NCI-H2196 (cell line): ENCODE results near the gene IKZF2.
"Not testable (repeated sequence)": the region's sequence is repeated elsewhere in the genome, so short reads cannot be mapped to it uniquely, and the experiment has no call there.

Experiments used
- DNase-seq: peaks from one replicate; lab custom pipeline; 2025; ENCODE audit not compliant: unreplicated experiment; lab: John Stamatoyannopoulos, UW

Gene IKZF2

DNA sequence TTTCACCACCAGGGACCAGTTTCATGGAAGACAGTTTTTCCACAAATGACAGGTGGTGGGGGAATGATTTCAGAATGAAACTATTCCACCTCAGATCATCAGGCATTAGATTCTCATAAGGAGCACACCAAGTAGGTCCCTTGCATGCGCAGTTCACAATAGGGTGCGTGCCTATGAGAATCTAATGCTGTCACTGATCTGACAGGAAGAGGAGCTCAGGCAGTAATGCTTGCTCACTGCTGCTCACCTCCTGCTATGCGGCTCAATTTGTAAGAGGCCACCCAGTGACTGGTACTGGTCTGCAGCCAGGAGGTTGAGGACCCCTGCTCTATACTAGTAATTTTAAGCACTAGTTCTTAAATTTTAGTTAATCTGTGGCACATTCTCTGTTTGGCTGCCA lies 107.8 kb downstream of the IKZF2 start:
- DNase-seq: no peak

DNA sequence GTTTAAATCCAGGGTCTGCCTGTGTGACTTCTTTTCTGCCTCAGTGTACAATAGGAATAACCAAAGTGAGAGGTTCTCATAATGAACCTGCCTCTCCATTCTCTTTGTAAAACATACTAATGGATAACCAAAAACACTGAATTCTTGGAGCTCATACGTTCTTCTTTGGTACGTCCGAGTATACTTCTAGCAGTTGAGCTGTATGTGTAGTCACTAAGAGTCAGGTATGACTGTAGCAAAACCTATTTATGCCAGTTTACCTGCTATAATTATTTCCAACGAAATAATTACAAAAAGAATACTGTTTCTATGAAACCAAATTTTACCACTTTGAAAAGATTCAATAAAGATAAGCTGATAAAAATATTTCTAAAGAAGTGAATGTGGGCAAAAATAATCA lies 109.2 kb downstream of the IKZF2 start:
- DNase-seq: no peak

DNA sequence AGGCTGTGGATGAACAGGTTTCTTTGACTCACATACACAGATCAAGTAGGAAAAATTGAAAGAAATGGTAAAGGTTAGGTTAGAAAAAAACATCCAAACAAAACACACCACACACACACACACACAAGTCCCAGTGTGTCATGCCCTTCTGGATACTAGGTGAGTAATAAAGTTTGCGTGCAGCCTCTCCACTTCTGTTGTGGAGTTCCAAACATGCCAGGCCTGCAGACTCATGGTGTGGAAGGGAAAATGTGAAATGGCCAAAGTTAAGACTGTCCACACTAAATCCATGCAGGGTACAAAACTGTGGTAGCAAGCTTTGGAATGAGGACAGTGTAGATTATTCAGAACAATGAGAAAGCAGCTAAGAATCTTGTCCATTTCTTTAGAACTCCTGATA lies 114.6 kb downstream of the IKZF2 start:
- DNase-seq: no peak

DNA sequence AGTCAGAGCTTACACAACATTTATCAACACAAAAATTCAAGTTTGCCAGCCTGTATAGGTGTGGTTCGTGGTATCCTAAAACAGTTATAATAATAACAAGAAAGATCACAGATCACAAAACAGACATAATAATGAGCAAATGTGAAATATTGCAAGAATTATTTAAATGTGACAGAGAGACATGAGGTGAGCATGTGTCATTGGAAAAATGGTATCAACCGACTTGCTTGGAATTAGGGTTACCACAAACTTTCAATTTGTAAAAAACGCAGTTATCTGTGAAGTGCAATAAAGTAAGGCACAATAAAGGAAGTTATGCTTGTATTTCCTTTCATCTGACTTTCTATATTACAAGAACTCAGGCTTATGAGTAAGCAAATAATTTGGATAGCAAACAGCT lies 116.8 kb downstream of the IKZF2 start:
- DNase-seq: no peak

DNA sequence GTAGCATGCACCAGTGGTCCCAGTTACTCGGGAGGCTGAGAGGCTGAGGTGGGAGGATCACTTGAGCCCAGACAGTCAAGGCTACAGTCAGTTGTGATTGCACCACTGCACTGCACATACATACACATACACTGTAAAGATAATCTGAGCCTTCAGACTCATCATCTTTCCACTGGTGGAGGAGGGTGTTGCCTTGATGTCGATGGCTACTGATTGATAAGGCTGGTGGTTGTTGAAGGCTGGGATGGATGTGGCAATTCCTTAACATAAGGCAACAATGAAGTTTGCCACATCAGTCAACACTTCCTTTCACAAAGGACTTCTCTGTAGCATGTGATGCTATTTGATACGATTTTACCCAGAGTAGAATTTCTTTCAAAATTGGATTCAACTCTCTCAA lies 118.8 kb downstream of the IKZF2 start:
- no peak for DNase-seq

DNA sequence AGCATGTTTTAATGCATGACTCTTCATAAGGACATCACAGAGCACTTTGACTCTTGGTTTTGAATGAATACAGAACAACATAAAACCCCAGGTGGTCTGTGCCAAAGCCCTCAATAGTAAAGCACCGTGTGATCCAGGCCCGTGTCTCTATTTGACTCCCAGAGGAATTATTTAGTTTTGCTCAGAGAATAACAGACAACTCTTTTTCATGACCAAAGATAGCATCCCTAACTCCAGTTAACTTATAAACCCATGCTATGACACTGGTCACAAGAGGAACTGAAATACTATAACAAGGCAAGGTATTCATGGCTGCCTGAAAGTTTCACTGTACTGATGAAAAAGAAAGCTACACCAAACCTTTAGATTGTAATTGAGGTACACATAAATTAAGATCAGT lies 128.4 kb downstream of the IKZF2 start:
- DNase-seq: no peak

DNA sequence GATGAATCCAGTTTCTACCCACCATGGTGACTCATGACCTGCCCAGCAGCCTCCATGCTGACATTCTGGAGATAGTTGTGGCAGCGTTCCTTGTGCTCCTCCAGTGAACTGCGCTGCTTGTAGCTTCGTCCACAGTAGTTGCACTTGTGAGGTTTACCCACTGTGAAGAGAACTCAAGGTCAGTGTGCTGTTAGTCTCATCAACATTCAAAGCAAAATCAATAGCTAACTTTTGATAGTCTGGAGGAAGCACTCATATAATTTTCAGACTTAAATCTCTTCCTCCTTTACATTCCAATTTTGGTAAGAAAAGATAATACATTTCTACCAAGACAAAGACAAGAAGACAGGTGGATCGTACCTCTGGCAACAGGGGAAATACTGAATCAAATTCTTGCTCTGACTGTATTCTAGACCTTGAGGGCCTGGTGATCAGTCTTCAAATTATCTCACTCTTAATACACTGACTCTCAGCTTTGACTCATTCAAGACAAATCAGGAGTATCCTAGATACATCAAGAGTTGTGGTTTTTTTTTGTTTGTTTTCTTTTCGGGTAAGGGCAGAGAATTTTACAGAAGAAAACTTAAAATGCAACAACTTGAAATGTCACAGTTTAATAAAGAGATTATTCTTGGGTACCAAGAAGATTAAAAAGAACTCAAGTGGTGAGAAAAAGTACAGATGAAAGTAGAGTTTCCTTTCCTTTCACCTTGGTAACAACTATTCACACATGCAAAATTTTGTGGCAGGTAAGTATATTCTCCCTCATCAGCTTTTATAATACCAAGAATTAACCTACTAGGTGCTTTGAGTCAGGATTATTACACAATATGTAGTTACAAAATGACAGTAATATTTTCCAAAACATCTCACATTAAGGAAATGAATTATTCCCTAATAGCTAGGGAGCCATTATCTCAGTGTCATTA lies 129.2 kb downstream of the IKZF2 start:
- no peak for DNase-seq

DNA sequence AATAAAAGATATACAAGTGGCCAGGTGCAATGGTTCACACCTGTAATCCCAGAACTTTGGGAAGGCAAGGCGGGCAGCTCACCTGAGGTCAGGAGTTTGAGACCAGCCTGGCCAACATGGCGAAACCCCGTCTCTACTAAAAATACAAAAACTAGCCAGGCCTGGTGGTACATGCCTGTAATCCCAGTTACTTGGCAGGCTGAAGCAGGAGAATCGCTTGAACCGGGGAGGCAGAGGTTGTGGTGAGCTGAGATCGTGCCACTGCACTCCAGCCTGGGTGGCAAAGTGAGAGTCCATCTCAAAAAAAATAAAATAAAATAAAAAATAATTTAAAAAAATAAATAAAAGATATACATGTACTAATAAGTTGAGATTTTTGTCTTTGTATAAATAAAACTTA lies 130.5 kb downstream of the IKZF2 start:
- DNase-seq: not testable (repeated sequence)

DNA sequence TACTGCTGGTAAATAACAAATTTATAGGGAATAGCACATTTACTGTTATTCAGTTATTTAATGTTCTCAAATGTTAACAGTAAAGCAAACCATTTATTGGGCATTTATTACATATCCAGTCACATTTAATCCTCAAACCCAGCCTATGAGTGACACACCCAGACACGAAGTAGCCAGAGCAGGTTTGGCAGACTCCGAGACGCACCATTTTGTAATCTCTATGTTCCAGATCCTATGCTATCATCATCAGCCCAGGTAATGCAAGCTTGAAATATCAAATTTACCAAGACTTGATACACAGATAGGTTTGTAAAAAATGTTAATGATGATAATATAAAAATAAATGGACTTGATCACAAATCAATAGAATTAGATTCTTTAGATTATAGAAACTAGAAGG lies 131.1 kb downstream of the IKZF2 start:
- no peak for DNase-seq

DNA sequence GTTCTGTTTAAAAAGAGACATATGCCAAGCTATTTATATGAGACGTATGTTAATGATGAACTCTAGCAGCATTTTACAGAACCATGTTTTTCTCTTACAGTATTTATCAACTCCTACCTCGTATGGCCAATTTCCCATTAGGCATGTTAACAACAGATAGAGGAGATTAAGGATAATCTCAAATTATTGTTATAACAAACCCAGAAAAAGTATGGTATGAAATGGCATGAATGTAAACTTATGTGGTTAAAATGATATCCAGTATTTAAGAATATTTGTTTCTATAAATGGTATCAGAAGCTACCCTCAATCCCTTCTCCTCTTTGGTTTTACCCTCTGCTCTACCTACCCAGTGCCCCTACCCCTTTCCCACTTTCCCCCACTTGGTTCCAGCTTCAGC lies 132.0 kb downstream of the IKZF2 start:
- DNase-seq: no peak

DNA sequence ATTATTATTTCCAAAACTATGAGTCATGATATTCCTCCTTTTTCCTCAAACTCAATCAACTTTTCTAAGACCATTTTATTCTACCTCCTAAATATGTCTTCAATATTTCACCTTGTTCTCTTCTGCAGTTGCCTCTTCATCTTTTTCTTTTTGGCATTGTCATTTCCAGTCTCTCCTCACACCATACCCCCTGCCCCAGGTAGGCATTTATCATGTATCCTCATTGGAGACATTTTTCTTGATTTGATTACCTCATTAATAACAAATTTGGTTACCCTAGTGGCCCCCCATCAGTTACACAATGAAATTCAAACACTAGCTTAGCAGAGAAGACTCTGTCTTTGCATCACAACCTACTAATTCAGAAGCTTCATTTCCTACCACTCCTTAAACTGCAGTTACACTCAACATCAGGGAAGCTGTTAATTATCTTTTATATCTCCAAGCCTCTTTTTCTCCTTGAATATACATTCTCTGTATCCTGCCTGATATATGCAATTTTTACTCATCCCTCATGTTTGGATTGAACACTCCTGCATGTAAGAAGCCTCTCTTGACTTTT lies 133.0 kb downstream of the IKZF2 start:
- DNase-seq: no peak

DNA sequence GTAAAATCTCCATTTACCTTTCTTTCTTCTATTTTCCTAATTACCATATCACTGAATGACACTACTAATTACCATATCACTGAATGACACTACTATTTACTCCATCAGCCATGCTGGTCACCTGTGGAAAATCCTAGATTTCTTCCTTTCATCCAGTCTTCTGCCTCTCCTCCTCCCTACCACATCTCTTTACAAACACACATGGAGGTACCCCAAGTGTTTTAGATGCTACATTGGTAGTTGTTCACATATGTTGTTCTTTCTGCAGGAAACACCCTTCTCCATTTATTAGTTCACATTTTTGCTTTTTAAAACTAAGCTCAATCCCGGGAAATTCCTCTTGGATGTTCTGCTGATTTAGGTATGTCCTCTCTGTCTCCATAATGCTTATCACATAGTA lies 134.0 kb downstream of the IKZF2 start:
- DNase-seq: no peak

DNA sequence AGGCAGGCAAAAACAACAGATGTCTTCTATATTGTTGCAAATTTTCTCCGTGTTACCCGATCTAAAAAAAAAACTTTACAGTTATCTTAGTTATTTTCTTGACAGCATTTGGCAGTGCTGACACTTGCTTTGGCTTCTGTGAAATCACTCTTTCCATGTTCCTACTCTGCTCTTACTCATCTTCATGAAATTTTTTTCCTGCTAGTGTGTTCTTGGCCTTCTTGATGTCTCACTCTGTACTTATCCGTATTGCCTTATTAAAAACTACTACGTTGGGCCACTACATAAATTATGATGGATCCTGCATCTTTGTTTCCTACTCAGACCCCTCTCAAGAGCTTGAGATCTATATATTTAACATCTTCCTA lies 134.4 kb downstream of the IKZF2 start:
- DNase-seq: no peak

DNA sequence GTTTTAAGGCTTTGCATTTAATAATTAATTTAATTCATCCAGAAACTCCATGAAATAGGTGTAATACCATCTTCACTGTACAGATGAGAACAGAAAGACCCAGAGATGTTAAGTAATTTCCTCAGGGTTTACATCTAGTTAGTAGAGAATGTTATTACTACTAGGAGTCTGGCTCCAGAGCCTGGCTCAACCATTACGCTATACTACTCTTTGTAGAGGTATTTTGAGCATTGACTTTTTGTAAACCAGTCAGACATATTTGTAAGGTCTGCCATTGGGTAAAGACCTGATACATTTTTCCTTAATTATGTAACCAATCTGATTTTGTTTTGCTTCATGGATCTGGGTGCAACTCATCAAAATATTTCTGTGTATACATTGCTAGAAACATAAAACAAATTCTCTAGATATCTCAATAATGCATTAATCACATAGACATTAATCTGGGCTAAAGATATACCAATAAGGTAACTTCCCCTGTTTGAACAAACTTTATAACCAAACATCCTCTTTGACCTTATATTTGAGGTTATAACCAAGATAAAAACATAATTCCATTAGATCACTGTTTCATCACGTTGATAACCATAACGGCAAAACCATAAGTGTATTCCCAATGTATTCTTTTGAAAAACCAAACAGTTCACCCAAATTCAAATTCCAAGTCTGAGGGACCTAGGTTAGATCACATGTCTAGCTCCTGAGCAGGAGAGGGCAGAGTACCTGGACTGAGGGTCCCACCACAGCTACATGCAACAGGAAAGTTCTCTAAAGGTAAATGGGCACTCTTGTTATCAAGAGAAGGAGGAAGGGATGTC lies 135.0 kb downstream of the IKZF2 start:
- DNase-seq: no peak

DNA sequence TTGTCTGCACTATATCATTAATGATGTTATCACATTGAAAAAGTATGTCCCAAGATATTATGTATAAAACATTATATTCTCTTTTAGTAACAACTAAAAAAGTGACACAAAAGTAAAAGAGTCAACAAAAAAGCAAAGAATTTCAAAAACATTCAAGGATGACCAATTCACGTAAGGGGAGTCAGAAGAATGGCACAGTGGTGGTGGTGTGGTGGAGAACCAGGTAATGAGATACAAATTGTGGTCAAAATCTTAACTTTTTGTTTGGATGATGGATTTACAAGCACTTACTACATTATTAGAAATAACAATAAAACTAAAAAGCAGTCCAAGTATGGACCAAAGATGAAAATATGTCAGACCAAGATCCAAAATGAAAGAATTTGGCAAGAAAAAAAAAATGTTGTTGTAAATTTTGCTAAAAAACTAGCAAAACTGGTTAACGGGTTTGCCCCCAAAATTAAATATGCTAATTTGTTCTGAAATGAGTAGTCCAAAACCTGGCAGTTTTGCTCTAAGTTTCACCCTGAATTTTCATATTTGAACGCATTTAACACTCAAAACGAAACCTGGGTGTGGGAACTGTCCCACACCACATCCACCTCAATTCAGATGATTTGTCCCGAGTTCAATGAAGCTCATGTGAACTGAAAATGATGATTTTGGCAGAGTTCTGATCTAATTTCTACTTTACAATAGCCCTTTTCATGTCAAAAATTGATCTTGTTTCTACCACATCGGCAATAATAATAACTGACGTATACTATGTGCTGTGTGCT lies 135.8 kb downstream of the IKZF2 start:
- DNase-seq: no peak

DNA sequence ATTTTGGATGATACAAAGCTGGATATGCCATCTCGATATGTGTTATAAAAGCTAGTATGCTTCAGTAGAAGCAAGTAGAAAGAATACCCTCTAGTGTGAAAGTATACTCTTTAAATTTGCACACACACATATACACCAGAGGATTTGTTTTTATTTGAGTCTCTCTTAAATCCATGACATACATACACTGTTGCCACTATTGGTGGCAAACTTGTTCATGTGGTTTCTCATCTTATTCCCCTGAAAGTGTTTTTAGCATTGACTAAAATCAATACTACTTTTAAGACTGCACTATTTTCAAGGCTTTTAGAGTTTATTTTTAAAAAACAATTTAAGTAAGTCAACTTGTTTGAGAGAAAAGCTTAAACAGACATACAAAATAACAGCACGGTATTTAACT lies 137.4 kb downstream of the IKZF2 start:
- no peak for DNase-seq

DNA sequence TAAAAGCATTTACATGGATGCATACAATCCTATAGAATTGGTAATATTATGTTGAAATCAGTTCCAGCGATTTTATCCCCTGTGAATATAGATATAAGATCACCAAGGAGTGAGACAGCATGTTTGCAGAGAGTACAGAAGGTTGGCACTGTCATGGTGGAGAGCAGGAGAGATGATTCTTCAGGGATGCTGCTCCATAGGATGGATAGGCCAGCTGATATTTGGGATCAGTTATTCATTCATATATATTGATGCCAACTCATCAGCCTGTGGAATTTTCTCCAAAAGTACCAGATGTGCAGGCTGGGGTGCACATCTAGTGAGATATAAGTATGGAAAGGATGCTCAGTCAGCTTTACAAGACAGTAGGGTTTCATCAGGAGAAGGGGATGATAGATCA lies 139.9 kb downstream of the IKZF2 start:
- DNase-seq: no peak

DNA sequence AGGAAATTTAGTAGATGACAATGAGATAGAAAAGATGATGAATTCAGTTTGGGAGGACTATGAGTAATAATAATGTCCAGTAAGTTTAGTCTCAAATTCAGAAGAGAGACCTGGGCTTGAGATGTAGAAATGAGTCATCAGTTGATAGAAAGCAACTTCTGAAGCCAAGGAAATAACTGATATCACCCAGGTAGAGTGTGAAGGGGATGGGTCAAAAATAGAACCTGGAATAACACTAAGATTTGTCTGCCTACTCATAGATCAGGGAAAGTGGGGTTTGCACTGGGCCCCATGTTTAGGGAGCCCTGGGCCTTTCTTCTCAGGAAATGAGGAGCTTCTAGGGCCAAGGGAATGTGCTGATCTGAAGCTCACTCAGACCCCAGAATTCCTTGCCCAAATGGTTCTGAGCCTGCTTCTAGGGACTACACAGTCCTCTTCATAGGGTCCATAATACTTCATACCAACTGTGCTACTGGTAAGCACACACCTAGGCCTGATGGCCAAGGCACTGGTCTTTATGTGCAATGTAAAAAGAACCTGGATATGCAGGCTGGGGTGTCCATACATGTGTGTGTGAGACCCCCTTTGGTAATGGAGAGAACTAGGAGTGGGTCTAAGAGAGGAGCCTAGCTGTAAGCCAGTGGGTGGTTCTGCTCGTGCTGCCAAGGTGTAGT lies 141.2 kb downstream of the IKZF2 start:
- DNase-seq: no peak

DNA sequence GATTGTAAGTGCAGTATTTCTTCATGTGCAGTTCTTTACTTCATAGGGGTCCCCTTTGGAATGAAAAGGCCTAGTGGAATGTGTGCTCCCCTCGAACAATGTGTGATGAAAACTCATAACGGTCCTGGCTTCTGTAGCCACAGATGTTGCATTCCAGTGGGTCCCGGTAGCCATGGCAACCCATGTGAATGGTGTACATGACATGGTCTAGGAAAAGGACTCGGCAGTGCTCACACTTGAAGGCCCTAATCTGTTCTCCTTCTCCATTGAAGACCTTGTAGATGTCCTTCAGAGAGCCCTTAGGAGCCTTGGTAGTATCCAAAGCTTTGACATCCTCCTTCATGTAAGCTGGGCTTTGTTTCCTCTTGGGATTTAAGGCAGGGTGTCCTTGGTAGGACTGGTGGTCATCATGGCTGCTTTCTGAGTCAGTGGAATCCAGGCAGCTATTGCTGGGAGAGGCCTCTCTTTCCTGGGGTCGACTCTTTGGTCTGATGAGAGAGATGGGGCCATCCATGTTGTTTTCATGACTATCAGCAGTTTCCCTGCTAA lies 144.0 kb downstream of the IKZF2 start:
- no peak for DNase-seq

DNA sequence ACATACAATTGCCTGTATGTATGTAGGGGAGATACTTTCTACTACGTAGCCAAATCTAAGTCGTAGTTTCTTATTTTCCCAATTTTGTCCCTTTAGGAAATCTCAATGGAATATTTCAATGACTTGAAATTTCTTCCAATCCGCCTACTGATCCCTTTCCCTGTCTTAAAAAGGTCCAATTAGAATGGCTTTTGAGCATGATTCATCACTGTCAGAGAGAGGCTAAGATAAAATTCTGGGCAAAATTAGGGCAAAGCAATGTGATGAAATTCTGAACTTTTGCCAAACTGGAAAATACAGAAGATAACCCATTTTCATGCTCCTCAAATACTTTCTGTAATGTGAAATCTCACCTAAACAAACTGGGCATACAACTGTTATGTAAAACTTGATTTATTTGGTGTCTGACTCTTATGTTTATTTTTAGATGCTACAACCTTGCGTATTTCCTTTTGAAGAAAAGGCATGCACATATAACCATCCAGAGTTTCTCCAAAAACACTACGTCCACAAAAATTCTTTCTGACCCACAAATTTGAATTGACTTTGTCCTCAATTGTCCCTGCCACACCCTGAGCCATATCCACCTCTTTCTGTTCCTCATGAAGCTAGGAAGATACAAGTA lies 147.1 kb downstream of the IKZF2 start:
- no peak for DNase-seq
